Kidney (tissue), 14 donors: Measurements from ENCODE around the gene C11orf98. TPM values are rescaled to one million over a fixed set of nuclear protein-coding genes. Genes with fewer than 3 reads are reported as not detected.
A peak's percentile ranks its signal among the peaks of the same experiment; 100 is the strongest.

Experiments
- DNase-seq, 5 donors: peaks; one replicate each; pipeline ENCODE4 v3.0.0-alpha.2; 2013 to 2020
- FAIRE-seq: peaks from 2 replicates; lab custom pipeline; 2012; peaks lifted over from hg19 to GRCh38; lab: Jason Lieb, UNC
- H3K27ac ChIP-seq, 2 donors: one replicate each; pipeline ENCODE4 v1.7.0; 2013; ENCODE audit warnings: low read depth in 2 of 2, low read length in 2 of 2, inconsistent platforms in 1 of 2
- H3K27me3 ChIP-seq: one replicate; pipeline ENCODE4 v1.7.1; 2013; ENCODE audit warnings: low read length, inconsistent platforms; ENCODE audit not compliant: control insufficient read depth, insufficient read depth
- H3K36me3 ChIP-seq, 3 donors: one replicate each; pipeline versions ENCODE4 v1.7.0 to v1.7.1; 2013; ENCODE audit warnings: low read length in 3 of 3, control low read depth in 1 of 3, inconsistent platforms in 1 of 3; ENCODE audit not compliant: insufficient read depth in 3 of 3, control insufficient read depth in 2 of 3
- H3K4me1 ChIP-seq, 3 donors: one replicate each; pipeline versions ENCODE4 v1.7.0 to v1.7.1; 2013; ENCODE audit warnings: low read length in 3 of 3, inconsistent platforms in 1 of 3, low read depth in 1 of 3; ENCODE audit not compliant: control insufficient read depth in 2 of 3, insufficient read depth in 2 of 3
- H3K4me3 ChIP-seq, 3 donors: one replicate each; pipeline versions ENCODE4 v1.7.0 to v1.8.1; 2013; ENCODE audit warnings: low read length in 3 of 3, control low read depth in 1 of 3, inconsistent platforms in 1 of 3
- H3K9ac ChIP-seq, 3 donors: one replicate each; pipeline versions ENCODE4 v1.7.0 to v1.7.1; 2013; ENCODE audit warnings: low read length in 3 of 3, control low read depth in 1 of 3, inconsistent platforms in 1 of 3
- H3K9me3 ChIP-seq, 3 donors: one replicate each; pipeline versions ENCODE4 v1.7.0 to v1.7.1; 2013; ENCODE audit warnings: low read length in 3 of 3, control low read depth in 1 of 3, inconsistent platforms in 1 of 3; ENCODE audit not compliant: control insufficient read depth in 2 of 3, insufficient read depth in 1 of 3
- intact Hi-C: fragments of 100-400 bp; cut with DNase I; formaldehyde crosslinking; loops from one replicate; pipeline ENCODE4 v1.11.1; 2022
- polyA plus RNA-seq: library from polyadenylated mRNA; stranded (reverse); fragments of 350-450 nt; fragmentation: Illumina TruSeq; extraction: RNeasy Lipid Tissue Mini Kit (QIAGEN cat#74804); gene quantifications from one replicate; pipeline ENCODE4 v1.2.3, GENCODE V29; 2014; ENCODE audit warnings: low read depth, low replicate concordance; ENCODE audit not compliant: insufficient read depth
- total RNA-seq: library from RNA; stranded (reverse); fragmentation: NEBNext Ultra II Directional; extraction: Animal tissue kit (Norgen Biotek cat#: 25700); gene quantifications from one replicate; pipeline ENCODE4 v1.2.1, GENCODE V29; 2021
- TF ChIP-seq, protein P1 (sequence below): IDR thresholded peaks from 3 replicates; pipeline ENCODE4 v1.5.1; 2012; ENCODE audit warnings: mild to moderate bottlenecking, moderate library complexity, borderline replicate concordance; ENCODE audit not compliant: insufficient read depth; ENCODE audit errors: extremely low read depth
- donor health status: control.
- donor health status: control.
- donor health status: control.
- donor health status: control.
- donor health status: control.
- donor health status: DM: yes; HTN: yes; CAD: no.
- donor health status: Normal renal cell carcinoma (clear cell type).

Gene C11orf98
- total and polyA plus RNA-seq, 2 donors from 2014 or later: 44.5 to 138 TPM

GRCh38 chr11:62688491-62688890, 23.5 kb upstream of the C11orf98 start:
- intact Hi-C loops: no loop called here
- H3K27me3 ChIP-seq: no peaks in the 10 kb centered on the region
- no peaks in the 10 kb centered on the region for H3K9me3 ChIP-seq
- H3K27ac ChIP-seq: no peak overlapping the region
- peak in 1 of 5 donors; percentile 38 for DNase-seq
- peaks cover 5 to 31% (median 12%) of the 10 kb centered on the region in 3 donors for H3K36me3 ChIP-seq
- FAIRE-seq: no peak
- TF ChIP-seq, protein P1, sequence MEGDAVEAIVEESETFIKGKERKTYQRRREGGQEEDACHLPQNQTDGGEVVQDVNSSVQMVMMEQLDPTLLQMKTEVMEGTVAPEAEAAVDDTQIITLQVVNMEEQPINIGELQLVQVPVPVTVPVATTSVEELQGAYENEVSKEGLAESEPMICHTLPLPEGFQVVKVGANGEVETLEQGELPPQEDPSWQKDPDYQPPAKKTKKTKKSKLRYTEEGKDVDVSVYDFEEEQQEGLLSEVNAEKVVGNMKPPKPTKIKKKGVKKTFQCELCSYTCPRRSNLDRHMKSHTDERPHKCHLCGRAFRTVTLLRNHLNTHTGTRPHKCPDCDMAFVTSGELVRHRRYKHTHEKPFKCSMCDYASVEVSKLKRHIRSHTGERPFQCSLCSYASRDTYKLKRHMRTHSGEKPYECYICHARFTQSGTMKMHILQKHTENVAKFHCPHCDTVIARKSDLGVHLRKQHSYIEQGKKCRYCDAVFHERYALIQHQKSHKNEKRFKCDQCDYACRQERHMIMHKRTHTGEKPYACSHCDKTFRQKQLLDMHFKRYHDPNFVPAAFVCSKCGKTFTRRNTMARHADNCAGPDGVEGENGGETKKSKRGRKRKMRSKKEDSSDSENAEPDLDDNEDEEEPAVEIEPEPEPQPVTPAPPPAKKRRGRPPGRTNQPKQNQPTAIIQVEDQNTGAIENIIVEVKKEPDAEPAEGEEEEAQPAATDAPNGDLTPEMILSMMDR: no peak
- H3K4me1 ChIP-seq: peaks cover 4 to 9% (median 8%) of the 10 kb centered on the region in 3 donors
- peak overlapping the region in 2 of 3 donors; percentile 10 to 46 for H3K9ac ChIP-seq
- peak overlapping the region; percentile 16 to 34 (median 32) for H3K4me3 ChIP-seq

DNA sequence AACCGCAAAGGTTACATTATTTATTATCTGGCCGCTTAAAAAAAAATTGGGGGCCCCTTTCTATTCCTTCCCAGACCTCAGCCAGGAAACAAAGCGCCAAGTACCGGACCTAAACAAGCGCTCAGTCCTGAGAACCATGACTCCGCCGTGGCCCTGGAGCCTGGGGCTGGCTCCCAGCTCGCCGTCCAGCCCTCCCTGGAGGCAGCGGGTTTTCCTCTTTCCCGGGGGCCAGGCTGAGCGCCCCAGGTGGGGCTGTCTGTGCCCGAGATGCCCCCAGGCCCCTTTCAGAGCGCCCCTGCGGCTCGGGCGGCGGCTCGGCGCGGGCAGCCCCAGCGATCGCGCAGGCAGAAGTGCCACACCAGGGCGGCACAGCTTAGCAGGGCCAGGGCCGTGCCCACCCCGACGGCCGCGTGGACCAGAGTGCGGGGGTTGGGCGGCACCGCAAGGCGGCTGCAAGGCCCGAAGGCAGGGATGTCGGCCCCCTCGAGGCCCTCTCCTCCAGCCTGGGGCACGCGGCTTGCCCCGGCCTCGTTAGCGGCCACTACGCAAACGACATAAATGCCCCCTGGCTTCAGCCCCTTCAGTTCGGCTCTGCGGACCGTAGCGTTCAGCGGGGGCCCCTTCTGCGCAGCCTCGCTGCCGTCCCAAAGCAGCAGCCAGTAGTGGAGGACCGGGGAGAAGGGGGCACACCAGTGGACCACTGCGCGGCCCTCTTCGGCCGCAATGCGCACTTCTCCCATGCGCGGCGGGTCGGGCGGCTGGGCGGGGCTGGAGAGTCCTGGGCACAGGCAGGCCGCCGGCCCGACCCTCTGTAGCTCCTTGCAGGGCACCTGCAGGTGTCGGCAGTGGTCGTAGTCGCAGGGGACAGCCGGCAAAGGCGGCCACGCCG, 22.7 kb upstream of the C11orf98 start:
- TF ChIP-seq, protein P1: no peak
- H3K9me3 ChIP-seq: no peaks in the 10 kb centered on the region
- H3K4me1 ChIP-seq: peaks cover 4 to 9% (median 8%) of the 10 kb centered on the region in 3 donors
- peaks cover 5 to 23% (median 12%) of the 10 kb centered on the region in 3 donors for H3K36me3 ChIP-seq
- no peak overlapping the region for H3K27ac ChIP-seq
- no peaks in the 10 kb centered on the region for H3K27me3 ChIP-seq
- DNase-seq (peak; percentile 66 to 74 (median 70)), FAIRE-seq (no peak)
- peak overlapping the region in 1 of 3 donors; percentile 46 for H3K9ac ChIP-seq
- H3K4me3 ChIP-seq: peak overlapping the region in 2 of 3 donors; percentile 32 to 34
- intact Hi-C loops: no loop called here

DNA sequence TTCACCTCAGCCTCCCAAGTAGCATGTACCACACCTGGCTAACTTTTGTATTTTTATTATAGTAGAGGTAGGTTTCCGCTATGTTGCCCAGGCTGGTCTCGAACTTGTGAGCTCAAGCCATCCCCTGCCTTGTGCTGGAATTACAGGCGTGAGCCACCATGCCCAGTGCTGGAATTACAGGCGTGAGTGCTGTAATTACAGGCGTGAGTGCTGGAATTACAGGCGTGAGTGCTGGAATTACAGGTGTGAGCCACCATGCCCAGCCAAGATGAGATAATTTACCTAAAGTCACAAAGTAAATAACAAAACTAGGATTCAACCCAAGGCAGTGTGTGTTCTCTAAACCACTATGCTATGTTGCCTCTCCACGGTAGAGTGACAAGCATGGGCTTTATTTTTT, 17.5 kb upstream of the C11orf98 start:
- DNase-seq: no peak
- Histone ChIP-seq H3K4me1 (peaks cover 0 to 8% (median 4%) of the 10 kb centered on the region in 3 donors), H3K9ac (no peak overlapping the region), H3K36me3 (peaks cover 0 to under 1% (median 0%) of the 10 kb centered on the region in 3 donors), H3K27ac (no peak overlapping the region), H3K27me3 (no peaks in the 10 kb centered on the region), H3K9me3 (no peaks in the 10 kb centered on the region), H3K4me3 (no peak overlapping the region)
- TF ChIP-seq, protein P1: no peak
- intact Hi-C loops: no loop called here
- no peak for FAIRE-seq
